AG09319 (cell line): Measurements from ENCODE around the gene PLEKHM3.
"Not testable (repeated sequence)": the region's sequence is repeated elsewhere in the genome, so short reads cannot be mapped to it uniquely, and the experiment has no call there.

ENCODE experiments used
- DNase-seq: peaks from one replicate; pipeline ENCODE4 v3.0.0-alpha.2; 2010; ENCODE audit warnings: low read depth; ENCODE audit errors: extremely low read depth
- CTCF ChIP-seq: IDR thresholded peaks from 2 replicates; pipeline ENCODE4 v1.5.1; 2011; ENCODE audit warnings: low read depth, mild to moderate bottlenecking, inconsistent platforms, low read length, moderate library complexity

PLEKHM3 gene

DNA sequence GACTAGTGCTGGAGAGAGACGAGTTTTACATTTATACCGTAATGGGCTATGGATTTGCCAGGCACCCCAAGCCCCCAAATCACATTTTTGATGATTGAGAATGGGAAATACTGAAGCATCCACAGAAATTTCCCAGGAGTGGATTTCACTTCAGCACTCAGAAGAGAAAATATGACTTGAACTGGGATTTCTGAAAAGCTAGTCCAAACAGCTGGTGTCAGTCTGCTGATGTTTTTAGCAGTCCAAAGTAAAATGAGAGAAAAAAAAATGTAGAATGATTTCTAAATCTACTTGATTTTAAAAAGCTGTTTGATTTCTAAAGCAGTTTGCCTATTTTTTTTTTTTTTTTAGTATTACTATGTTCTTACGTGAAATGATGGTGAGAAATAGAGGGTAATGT lies 105.0 kb downstream of the PLEKHM3 start:
- no peak for DNase-seq
- TF ChIP-seq CTCF: no peak

- DNase-seq: no peak
- no peak for TF ChIP-seq CTCF
Measured at GRCh38 chr2:207919164-207919919, 106.0 kb downstream of the PLEKHM3 start.

GRCh38 chr2:207914716-207915115 lies 110.6 kb downstream of the PLEKHM3 start:
- TF ChIP-seq CTCF: no peak

DNA sequence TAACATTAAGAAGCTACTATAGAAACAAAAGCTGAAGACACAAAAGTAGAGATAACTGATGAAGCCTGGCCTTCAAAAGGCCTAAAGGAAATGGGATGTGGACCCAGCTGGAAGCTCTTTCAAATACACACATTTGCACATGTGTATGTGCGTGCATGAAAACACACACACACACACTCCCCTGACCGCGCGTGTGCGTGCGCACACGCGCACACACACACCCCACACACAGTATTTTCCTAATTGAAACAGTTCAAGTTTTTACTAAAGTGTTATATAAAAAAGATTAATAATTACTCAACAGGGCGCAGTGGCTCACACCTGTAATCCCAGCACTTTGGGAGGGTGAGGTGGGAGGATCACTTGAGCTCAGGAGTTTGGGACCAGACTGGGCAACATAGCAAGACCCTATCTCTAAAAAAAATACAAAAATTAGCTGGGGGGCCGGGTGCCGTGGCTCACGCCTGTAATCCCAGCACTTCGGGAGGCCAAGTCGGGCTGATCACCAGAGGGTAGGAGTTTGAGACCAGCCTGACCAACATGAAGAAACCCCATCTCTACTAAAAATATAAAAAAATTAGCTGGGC lies 111.5 kb downstream of the PLEKHM3 start:
- TF ChIP-seq CTCF: no peak
- no peak for DNase-seq

More at GRCh38 chr2:207914716-207915115, 110.6 kb downstream of the PLEKHM3 start:
- DNase-seq: no peak

DNA sequence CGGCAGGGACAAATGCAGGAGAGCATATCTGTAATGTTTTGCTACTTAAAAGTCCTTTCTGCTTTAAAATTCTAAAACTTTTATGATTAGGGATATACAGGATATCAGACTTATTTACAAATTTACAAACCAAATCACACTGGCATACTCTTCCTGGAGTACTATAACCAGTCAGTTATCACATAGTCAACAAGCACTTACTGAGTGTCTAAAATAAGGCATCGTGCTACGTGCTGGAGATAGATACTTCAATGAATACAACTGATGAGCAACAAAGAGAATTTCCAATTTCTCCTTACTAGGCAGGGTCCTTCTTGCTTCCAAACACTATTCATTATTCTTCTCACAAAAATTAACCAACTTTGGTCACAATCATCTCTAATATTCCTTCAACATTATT lies 113.5 kb downstream of the PLEKHM3 start:
- no peak for DNase-seq
- no peak for TF ChIP-seq CTCF

DNA sequence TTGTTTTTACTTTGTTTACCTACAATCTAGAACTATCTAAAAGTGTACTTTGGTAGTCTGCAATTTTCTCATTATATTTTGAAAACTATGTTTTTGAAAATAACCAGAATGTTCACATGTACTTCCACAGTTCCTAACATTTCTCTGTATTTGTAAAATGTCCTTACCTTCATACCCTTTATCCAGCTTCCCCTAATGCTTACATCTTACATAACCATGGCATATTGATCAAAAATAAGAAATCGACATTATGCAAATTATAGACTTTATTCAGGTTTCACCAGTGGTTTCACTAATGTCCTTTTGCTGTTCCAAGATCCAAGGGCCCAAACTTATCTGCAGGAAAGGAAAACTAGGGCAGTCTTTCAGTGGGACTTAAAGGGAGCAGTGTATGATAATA lies 114.1 kb downstream of the PLEKHM3 start:
- TF ChIP-seq CTCF: no peak

DNA sequence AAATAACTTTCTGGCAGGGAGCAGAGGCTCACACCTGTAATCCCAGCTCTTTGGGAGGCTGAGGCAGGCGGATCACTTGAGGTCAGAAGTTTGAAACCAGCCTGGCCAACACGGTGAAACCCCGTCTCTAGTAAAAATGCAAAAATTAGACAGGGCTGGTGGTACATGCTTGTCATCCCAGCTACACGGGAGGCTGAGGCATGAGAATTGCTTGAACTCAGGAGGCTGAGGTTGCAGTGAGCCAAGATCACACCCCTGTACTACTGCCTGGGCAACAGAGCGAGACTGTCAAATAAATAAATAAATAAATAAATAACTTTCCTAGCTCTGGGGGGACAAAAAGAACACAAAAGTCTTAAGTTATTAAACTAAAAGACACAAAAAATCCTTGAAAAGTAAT lies 118.8 kb downstream of the PLEKHM3 start:
- DNase-seq: not testable (repeated sequence)

More for the DNA sequence above, 114.1 kb downstream of the PLEKHM3 start:
- DNase-seq: no peak
